Skeletal muscle satellite cell (primary cell): Measurements from ENCODE around the gene APOBEC3B.
"Not testable (repeated sequence)": the region's sequence is repeated elsewhere in the genome, so short reads cannot be mapped to it uniquely, and the experiment has no call there.

Experiments used
- H3K27me3 ChIP-seq: 2 replicates; pipeline ENCODE4 v1.7.0; 2013; ENCODE audit warnings: low read length; ENCODE audit not compliant: control insufficient read depth, insufficient read depth
- H3K36me3 ChIP-seq: 2 replicates; pipeline ENCODE4 v1.7.0; 2013; ENCODE audit warnings: mild to moderate bottlenecking, control low read depth, low read length; ENCODE audit not compliant: insufficient read depth
- H3K4me1 ChIP-seq: 2 replicates; pipeline ENCODE4 v1.7.0; 2013; ENCODE audit warnings: low read length; ENCODE audit not compliant: control insufficient read depth, insufficient read depth
- H3K4me2 ChIP-seq: 2 replicates; pipeline ENCODE4 v1.7.0; 2013; ENCODE audit warnings: mild to moderate bottlenecking, low read length
- H3K4me3 ChIP-seq: 2 replicates; pipeline ENCODE4 v1.7.0; 2013; ENCODE audit warnings: low read length
- H3K9ac ChIP-seq: 2 replicates; pipeline ENCODE4 v1.7.0; 2013; ENCODE audit warnings: mild to moderate bottlenecking, low read depth, low read length, moderate library complexity
- H3K9me3 ChIP-seq: replicated peaks from 2 replicates; pipeline ENCODE4 v1.7.0; 2013; ENCODE audit warnings: mild to moderate bottlenecking, control low read depth, low read length

APOBEC3B gene

DNA sequence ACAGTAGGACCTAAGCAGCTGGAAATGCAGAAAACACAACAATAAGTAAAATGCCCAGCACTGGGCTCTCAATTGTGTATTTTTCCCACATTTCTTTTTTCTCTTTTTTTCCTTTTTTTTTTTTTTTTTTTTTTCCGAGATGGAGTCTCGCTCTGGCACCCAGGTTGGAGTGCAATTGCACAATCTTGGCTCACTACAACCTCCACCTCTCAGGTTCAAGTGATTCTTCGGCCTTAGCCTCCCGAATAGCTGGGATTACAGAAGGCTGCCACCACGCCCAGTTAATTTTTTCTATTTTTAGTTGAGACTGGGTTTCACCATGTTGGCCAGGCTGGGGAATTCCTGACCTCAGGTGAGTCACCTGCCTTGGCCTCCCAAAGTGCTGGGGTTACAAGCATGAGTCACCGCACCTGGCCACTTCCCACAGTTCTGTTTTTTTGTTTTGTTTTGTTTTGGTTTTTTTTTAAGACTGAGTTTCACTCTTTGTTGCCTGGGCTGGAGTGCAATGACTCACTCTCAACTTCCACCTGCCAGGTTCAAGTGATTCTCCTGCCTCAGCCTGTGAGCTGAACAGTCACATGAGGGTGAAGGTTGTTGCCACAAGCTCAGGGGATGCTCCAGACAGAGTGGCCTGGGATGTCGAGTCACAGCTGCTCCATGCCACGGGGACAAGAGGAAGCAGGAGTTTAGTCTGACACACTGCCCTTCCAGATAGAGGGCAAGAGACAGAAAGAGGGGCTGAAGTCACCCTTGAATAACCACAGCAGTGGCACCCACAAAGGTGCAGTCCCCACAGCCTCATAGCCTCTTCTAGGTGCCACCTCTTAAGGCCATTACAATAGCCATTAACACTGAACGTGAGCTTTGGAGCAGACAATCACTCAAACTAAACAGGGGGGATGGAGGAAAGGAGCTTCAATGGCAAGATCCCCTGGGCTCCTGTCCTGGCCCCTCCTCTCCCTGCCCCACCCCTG is 2.9 kb downstream of the APOBEC3B start:
- not testable (repeated sequence) for H3K27me3 ChIP-seq, H3K36me3 ChIP-seq, H3K9me3 ChIP-seq, H3K4me2 ChIP-seq, H3K4me3 ChIP-seq, H3K9ac ChIP-seq
- H3K4me1 ChIP-seq: peaks cover 16% of the 10 kb centered on the region

- peaks cover 9% of the 10 kb centered on the region for H3K4me1 ChIP-seq
- H3K4me2 ChIP-seq: no peak overlapping the region
- H3K36me3 ChIP-seq: no peaks in the 10 kb centered on the region
- no peaks in the 10 kb centered on the region for H3K27me3 ChIP-seq
- no peak overlapping the region for H3K9ac ChIP-seq
- H3K9me3 ChIP-seq: no peaks in the 10 kb centered on the region
- H3K4me3 ChIP-seq: no peak overlapping the region
Measured at GRCh38 chr22:38986629-38987028, 4.5 kb downstream of the APOBEC3B start.

GRCh38 chr22:38987171-38987895 is 5.2 kb downstream of the APOBEC3B start:
- Histone ChIP-seq H3K36me3 (no peaks in the 10 kb centered on the region), H3K9ac (no peak overlapping the region), H3K4me1 (peaks cover 5% of the 10 kb centered on the region), H3K9me3 (no peaks in the 10 kb centered on the region), H3K4me2 (no peak overlapping the region), H3K4me3 (no peak overlapping the region), H3K27me3 (no peaks in the 10 kb centered on the region)

GRCh38 chr22:38989466-38989865 is 7.3 kb downstream of the APOBEC3B start:
- Histone ChIP-seq H3K9ac (no peak overlapping the region), H3K4me1 (peaks cover 5% of the 10 kb centered on the region), H3K4me3 (no peak overlapping the region), H3K27me3 (no peaks in the 10 kb centered on the region), H3K36me3 (no peaks in the 10 kb centered on the region), H3K4me2 (no peak overlapping the region), H3K9me3 (no peaks in the 10 kb centered on the region)

GRCh38 chr22:38992871-38993371 is 10.8 kb downstream of the APOBEC3B start:
- not testable (repeated sequence) for H3K9ac ChIP-seq, H3K36me3 ChIP-seq, H3K4me3 ChIP-seq, H3K9me3 ChIP-seq, H3K27me3 ChIP-seq, H3K4me2 ChIP-seq, H3K4me1 ChIP-seq

- no peak overlapping the region for H3K4me2 ChIP-seq
- no peak overlapping the region for H3K4me3 ChIP-seq
- peaks cover 16% of the 10 kb centered on the region for H3K27me3 ChIP-seq
- H3K9ac ChIP-seq: no peak overlapping the region
- no peaks in the 10 kb centered on the region for H3K36me3 ChIP-seq
- no peaks in the 10 kb centered on the region for H3K9me3 ChIP-seq
- no peaks in the 10 kb centered on the region for H3K4me1 ChIP-seq
Measured at GRCh38 chr22:38996105-38996504, 14.0 kb downstream of the APOBEC3B start.

- H3K4me1 ChIP-seq: no peaks in the 10 kb centered on the region
- peaks cover 16% of the 10 kb centered on the region for H3K27me3 ChIP-seq
- no peaks in the 10 kb centered on the region for H3K9me3 ChIP-seq
- H3K9ac ChIP-seq: no peak overlapping the region
- H3K4me2 ChIP-seq: no peak overlapping the region
- H3K36me3 ChIP-seq: no peaks in the 10 kb centered on the region
- H3K4me3 ChIP-seq: no peak overlapping the region
Measured at GRCh38 chr22:38997518-38997917, 15.4 kb downstream of the APOBEC3B start.

DNA sequence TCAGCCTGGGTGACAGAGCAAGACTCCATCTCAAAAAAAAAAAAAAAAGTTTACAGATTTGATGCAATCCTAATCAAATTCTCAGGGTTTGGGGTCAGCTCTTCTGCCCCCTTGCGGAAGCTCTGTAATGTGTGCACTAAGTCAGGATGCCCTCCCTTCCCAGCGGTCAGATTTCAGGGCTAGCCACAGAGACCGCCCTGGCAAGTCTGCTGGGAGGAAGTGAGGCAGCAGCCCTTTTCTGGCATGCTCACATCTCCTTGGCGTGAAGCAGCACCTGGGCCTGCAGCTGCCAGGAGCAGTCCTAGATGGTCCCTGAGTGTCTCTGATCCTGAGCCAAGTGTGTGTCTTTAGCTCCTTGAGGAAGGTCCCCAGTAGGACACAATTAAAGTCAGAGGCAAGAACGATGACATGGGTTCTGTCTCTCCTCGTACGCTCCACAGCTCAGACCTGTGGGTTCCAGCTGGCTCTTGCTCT is 21.1 kb downstream of the APOBEC3B start:
- H3K4me1 ChIP-seq: peaks cover 3% of the 10 kb centered on the region

DNA sequence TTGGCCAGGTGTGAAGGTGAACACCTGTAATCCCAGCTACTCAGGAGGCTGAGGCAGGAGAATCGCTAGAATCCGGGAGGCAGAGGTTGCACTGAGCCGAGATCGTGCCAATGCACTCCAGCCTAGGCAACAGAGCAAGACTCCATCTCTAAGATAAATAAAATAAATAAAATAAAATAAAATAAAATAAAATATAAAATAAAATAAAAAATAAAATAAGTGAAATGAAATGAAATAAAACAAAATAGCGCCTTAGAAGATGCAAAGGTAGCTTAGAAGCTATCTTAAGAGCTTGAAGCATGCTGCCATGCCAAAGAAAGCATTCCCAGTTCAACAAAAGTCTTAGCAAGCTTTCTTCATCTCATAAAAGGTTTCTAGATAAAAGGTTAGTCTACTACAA is 25.0 kb downstream of the APOBEC3B start:
- no peaks in the 10 kb centered on the region for H3K9me3 ChIP-seq
- no peak overlapping the region for H3K9ac ChIP-seq
- no peaks in the 10 kb centered on the region for H3K36me3 ChIP-seq
- peaks cover 3% of the 10 kb centered on the region for H3K4me1 ChIP-seq
- H3K4me2 ChIP-seq: no peak overlapping the region
- no peak overlapping the region for H3K4me3 ChIP-seq
- peaks cover 10% of the 10 kb centered on the region for H3K27me3 ChIP-seq

More for the DNA sequence above, 21.1 kb downstream of the APOBEC3B start:
- Histone ChIP-seq H3K9ac (no peak overlapping the region), H3K4me3 (no peak overlapping the region), H3K4me2 (no peak overlapping the region), H3K36me3 (no peaks in the 10 kb centered on the region), H3K27me3 (peaks cover 21% of the 10 kb centered on the region), H3K9me3 (no peaks in the 10 kb centered on the region)

- not testable (repeated sequence) for H3K9me3 ChIP-seq, H3K9ac ChIP-seq, H3K4me2 ChIP-seq, H3K27me3 ChIP-seq, H3K4me1 ChIP-seq, H3K36me3 ChIP-seq, H3K4me3 ChIP-seq
Measured at GRCh38 chr22:39008271-39008850, 26.2 kb downstream of the APOBEC3B start.

DNA sequence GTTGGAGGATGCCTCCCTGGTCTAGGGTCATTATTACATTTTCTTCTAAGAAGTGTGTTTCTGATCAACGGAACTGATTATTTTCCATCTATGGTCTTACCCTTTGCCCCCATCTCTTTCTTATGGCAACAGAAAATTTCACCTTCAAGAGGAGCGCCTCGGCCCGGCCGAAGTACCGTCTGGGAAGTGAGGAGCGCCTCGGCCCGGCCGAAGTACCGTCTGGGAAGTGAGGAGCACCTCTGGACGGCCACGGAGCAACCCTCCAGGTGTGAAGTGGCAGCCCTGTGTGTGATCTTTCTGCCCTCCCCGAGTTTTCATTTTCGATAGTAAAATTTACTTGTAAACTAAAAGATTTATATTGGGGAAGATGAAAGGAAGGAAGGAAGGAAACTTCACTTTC is 28.8 kb downstream of the APOBEC3B start:
- H3K36me3 ChIP-seq: no peaks in the 10 kb centered on the region
- no peak overlapping the region for H3K9ac ChIP-seq
- H3K4me3 ChIP-seq: no peak overlapping the region
- peaks cover 16% of the 10 kb centered on the region for H3K4me1 ChIP-seq
- peaks cover 4% of the 10 kb centered on the region for H3K27me3 ChIP-seq
- H3K4me2 ChIP-seq: no peak overlapping the region
- H3K9me3 ChIP-seq: no peaks in the 10 kb centered on the region
